Esophagus muscularis mucosa (tissue), 4 donors: ENCODE measurements around the gene SUDS3. TPM values are rescaled to one million over a fixed set of nuclear protein-coding genes. Genes with fewer than 3 reads are reported as not detected.

Source experiments
- DNase-seq: peaks from one replicate; pipeline ENCODE4 v3.0.0-alpha.2; 2017; ENCODE audit errors: extremely low spot score
- H3K27ac ChIP-seq, 4 donors: fragments of 200-600 bp; sonication (generic); replicated peaks in 1 of 4; 1 replicate in 3 of 4; 2 replicates in 1 of 4; pipeline ENCODE4 v1.5.1; 2016 to 2019; ENCODE audit warnings: mild to moderate bottlenecking in 1 of 4
- H3K27me3 ChIP-seq, 4 donors: fragments of 200-600 bp; sonication (generic); one replicate each; pipeline versions ENCODE4 v1.5.1 to v1.6.0; 2016 to 2019
- H3K36me3 ChIP-seq, 4 donors: fragments of 200-600 bp; sonication (generic); one replicate each; pipeline ENCODE4 v1.5.1; 2016 to 2019
- H3K4me1 ChIP-seq, 4 donors: fragments of 200-600 bp; sonication (generic); one replicate each; pipeline ENCODE4 v1.5.1; 2016 to 2019
- H3K4me3 ChIP-seq, 4 donors: fragments of 200-600 bp; sonication (generic); 1 replicate in 2 of 4; 2 replicates in 2 of 4; pipeline ENCODE4 v1.5.1; 2016 to 2019; ENCODE audit warnings: mild to moderate bottlenecking in 4 of 4, moderate library complexity in 1 of 4
- H3K9me3 ChIP-seq, 4 donors: fragments of 200-600 bp; sonication (generic); 1 replicate in 3 of 4; 2 replicates in 1 of 4; pipeline ENCODE4 v1.5.1; 2016 to 2019
- EP300 ChIP-seq: sonication (generic); formaldehyde crosslinking; IDR thresholded peaks from one replicate; pipeline ENCODE4 v1.6.1; 2017; ENCODE audit warnings: antibody characterized with exemption
- POLR2A ChIP-seq: fragments of 450-650 bp; IDR thresholded peaks from one replicate; pipeline ENCODE4 v1.6.1; 2017; ENCODE audit warnings: antibody characterized with exemption, moderate library complexity, mild to moderate bottlenecking, low read depth
- POLR2AphosphoS5 ChIP-seq, 2 donors: sonication (generic); formaldehyde crosslinking; IDR thresholded peaks; one replicate each; pipeline ENCODE4 v1.6.1; 2017; ENCODE audit warnings: antibody characterized with exemption in 2 of 2
- WGBS: methylation state at CpG from one replicate; pipeline ENCODE4 v1.1.5; 2018; 5-methylcytosine and 5-hydroxymethylcytosine counted together
- intact Hi-C: fragments of 100-400 bp; cut with DNase I; formaldehyde crosslinking; loops from one replicate; pipeline ENCODE4 v1.15.1; 2023
- total RNA-seq, 4 donors: library from RNA; depleted of rRNA; stranded (reverse); fragments of >200 nt; gene quantifications; one replicate each; pipeline versions ENCODE4 v1.1.0 to v1.2.1, GENCODE V29; 2016
- TF ChIP-seq, protein P1 (sequence below), 3 experiments: fragments of 200-600 bp in 2 of 3; fragments of 450-650 bp in 1 of 3; sonication (generic) in 2 of 3; IDR thresholded peaks; one replicate each; pipeline ENCODE4 v1.5.1; 2017 to 2019; ENCODE audit warnings: antibody characterized with exemption in 3 of 3, mild to moderate bottlenecking in 2 of 3, moderate library complexity in 1 of 3

SUDS3 gene
- total RNA-seq, 4 donors from 2014 or later: 34.5 to 76.0 (median 62.7) TPM

GRCh38 chr12:118447181-118447580 lies 70.8 kb downstream of the SUDS3 start:
- WGBS: 76% methylated on average over 4 of the region's 4 CpGs
- H3K4me3 ChIP-seq: no peak overlapping the region
- no peak for TF ChIP-seq EP300
- TF ChIP-seq, protein P1, sequence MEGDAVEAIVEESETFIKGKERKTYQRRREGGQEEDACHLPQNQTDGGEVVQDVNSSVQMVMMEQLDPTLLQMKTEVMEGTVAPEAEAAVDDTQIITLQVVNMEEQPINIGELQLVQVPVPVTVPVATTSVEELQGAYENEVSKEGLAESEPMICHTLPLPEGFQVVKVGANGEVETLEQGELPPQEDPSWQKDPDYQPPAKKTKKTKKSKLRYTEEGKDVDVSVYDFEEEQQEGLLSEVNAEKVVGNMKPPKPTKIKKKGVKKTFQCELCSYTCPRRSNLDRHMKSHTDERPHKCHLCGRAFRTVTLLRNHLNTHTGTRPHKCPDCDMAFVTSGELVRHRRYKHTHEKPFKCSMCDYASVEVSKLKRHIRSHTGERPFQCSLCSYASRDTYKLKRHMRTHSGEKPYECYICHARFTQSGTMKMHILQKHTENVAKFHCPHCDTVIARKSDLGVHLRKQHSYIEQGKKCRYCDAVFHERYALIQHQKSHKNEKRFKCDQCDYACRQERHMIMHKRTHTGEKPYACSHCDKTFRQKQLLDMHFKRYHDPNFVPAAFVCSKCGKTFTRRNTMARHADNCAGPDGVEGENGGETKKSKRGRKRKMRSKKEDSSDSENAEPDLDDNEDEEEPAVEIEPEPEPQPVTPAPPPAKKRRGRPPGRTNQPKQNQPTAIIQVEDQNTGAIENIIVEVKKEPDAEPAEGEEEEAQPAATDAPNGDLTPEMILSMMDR (IDR thresholded peaks at IDR 0.05): no peak
- no peak for TF ChIP-seq POLR2A

DNA sequence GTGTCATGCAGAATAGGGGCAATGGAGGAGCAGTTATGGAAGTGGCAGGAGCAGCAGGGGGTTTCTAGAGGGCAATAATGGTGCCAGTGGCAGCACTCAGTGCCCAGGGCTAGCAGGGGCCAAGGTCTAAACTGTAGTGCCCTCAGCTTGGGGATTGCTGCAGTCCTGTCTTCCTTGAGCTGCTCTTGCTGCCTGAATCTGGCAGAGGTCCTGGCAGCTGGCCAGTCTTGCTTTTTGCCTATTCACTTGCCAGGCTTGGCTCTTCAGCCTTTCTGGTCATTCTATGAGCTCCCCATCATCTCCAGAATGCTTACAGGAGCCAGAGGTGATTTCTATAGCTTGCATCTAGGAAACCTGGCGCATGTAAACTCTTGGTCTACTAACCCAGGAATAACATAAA lies 72.0 kb downstream of the SUDS3 start:
- DNase-seq: no peak
- H3K4me3 ChIP-seq: no peak overlapping the region
- H3K27ac ChIP-seq: no peak overlapping the region
- H3K4me1 ChIP-seq: no peaks in the 10 kb centered on the region
- TF ChIP-seq, protein P1 (IDR thresholded peaks at IDR 0.05): no peak
- TF ChIP-seq POLR2AphosphoS5 (IDR thresholded peaks at IDR 0.05): no peak
- TF ChIP-seq EP300: no peak
- no peak for TF ChIP-seq POLR2A
- no peaks in the 10 kb centered on the region for H3K9me3 ChIP-seq
- intact Hi-C loops: no loop called here
- WGBS: 96% methylated on average over 1 of the region's 1 CpG
- H3K36me3 ChIP-seq: no peaks in the 10 kb centered on the region
- H3K27me3 ChIP-seq: no peaks in the 10 kb centered on the region

More at GRCh38 chr12:118447181-118447580, 70.8 kb downstream of the SUDS3 start:
- no peaks in the 10 kb centered on the region for H3K9me3 ChIP-seq
- no peak for DNase-seq
- no peaks in the 10 kb centered on the region for H3K27me3 ChIP-seq
- H3K27ac ChIP-seq: no peak overlapping the region
- intact Hi-C loops: no loop called here
- no peaks in the 10 kb centered on the region for H3K36me3 ChIP-seq
- no peaks in the 10 kb centered on the region for H3K4me1 ChIP-seq

- H3K36me3 ChIP-seq: no peaks in the 10 kb centered on the region
- peaks cover 0 to under 1% (median 0%) of the 10 kb centered on the region in 4 donors for H3K9me3 ChIP-seq
- no peaks in the 10 kb centered on the region for H3K4me1 ChIP-seq
- intact Hi-C loops: no loop called here
- no peak for DNase-seq
- H3K4me3 ChIP-seq: no peak overlapping the region
- WGBS: 63% methylated on average over 3 of the region's 3 CpGs
- no peaks in the 10 kb centered on the region for H3K27me3 ChIP-seq
- H3K27ac ChIP-seq: no peak overlapping the region
- TF ChIP-seq POLR2AphosphoS5 (IDR thresholded peaks at IDR 0.05) (no peak), EP300 (no peak), POLR2A (no peak)
- TF ChIP-seq, protein P1 (IDR thresholded peaks at IDR 0.05): no peak
Measured at GRCh38 chr12:118455327-118455726, 79.0 kb downstream of the SUDS3 start.

DNA sequence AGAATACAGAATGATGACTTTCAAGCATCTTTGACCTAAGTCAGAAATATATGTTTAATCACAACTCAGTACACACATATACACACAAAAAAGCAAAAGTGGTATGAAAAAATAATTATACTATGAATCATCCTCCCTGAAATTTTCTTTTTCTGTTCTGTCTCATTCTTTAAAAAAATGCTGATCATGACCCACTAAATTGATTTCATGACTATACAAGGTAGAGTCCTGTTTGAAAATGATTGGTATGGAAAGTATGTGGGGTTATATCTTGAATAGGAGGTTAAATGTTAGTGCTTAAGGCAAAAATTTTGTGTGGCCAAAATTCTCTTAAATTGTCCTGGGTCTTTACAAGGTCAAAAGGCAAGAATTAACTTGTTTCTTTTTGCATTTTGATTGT lies 80.4 kb downstream of the SUDS3 start:
- no peak for DNase-seq
- intact Hi-C loops: no loop called here
- no peaks in the 10 kb centered on the region for H3K36me3 ChIP-seq
- H3K27ac ChIP-seq: no peak overlapping the region
- no peaks in the 10 kb centered on the region for H3K4me1 ChIP-seq
- H3K27me3 ChIP-seq: no peaks in the 10 kb centered on the region
- no peak overlapping the region for H3K4me3 ChIP-seq
- peaks cover 0 to 5% (median 0%) of the 10 kb centered on the region in 4 donors for H3K9me3 ChIP-seq
- TF ChIP-seq EP300 (no peak), POLR2AphosphoS5 (IDR thresholded peaks at IDR 0.05) (no peak), POLR2A (no peak)
- TF ChIP-seq, protein P1 (IDR thresholded peaks at IDR 0.05): no peak

- intact Hi-C loops: no loop called here
- DNase-seq: no peak
- Histone ChIP-seq H3K9me3 (peaks cover 0 to 5% (median 0%) of the 10 kb centered on the region in 4 donors), H3K27ac (no peak overlapping the region), H3K36me3 (no peaks in the 10 kb centered on the region), H3K27me3 (no peaks in the 10 kb centered on the region), H3K4me3 (no peak overlapping the region), H3K4me1 (no peaks in the 10 kb centered on the region)
- TF ChIP-seq, protein P1 (IDR thresholded peaks at IDR 0.05): no peak
- TF ChIP-seq EP300 (no peak), POLR2AphosphoS5 (IDR thresholded peaks at IDR 0.05) (no peak), POLR2A (no peak)
- 94% methylated on average over 4 of the region's 4 CpGs for WGBS
Measured at GRCh38 chr12:118459110-118459509, 82.8 kb downstream of the SUDS3 start.
